Calu3 (cell line): ENCODE data around the gene PDE1C. TPM values are rescaled to one million over a fixed set of nuclear protein-coding genes. Genes with fewer than 3 reads are reported as not detected.

Source experiments
- BruUV-seq: library from RNA; stranded (reverse); fragments of 400-500 nt; replicated peaks from 2 replicates; lab custom pipeline; 2021; lab: Mats Ljungman, UMichigan
- CTCF ChIA-PET: fragments of 300-600 bp; sonication (Branson Sonifier 250); formaldehyde crosslinking; loops from one replicate; lab custom pipeline; 2022; ENCODE audit warnings: antibody characterized with exemption; lab: Charles Lee
- DNase-seq: peaks from one replicate; pipeline ENCODE4 v3.0.0; 2022
- H3K27ac Mint-ChIP-seq: one replicate; pipeline ENCODE4 v1.8.0; 2022; ENCODE audit warnings: mixed read lengths; ENCODE audit not compliant: unreplicated experiment
- H3K27me3 Mint-ChIP-seq: one replicate; pipeline ENCODE4 v1.8.0; 2022; ENCODE audit warnings: mixed read lengths; ENCODE audit not compliant: unreplicated experiment
- H3K36me3 Mint-ChIP-seq: one replicate; pipeline ENCODE4 v1.8.0; 2022; ENCODE audit warnings: mild to moderate bottlenecking, moderate library complexity, mixed read lengths; ENCODE audit not compliant: insufficient read depth, unreplicated experiment
- H3K4me1 Mint-ChIP-seq: one replicate; pipeline ENCODE4 v1.8.0; 2022; ENCODE audit warnings: mild to moderate bottlenecking, low read depth, mixed read lengths; ENCODE audit not compliant: unreplicated experiment
- H3K4me3 Mint-ChIP-seq: one replicate; pipeline ENCODE4 v1.8.0; 2022; ENCODE audit warnings: mild to moderate bottlenecking, low read depth, moderate library complexity, mixed read lengths; ENCODE audit not compliant: unreplicated experiment
- H3K9me3 Mint-ChIP-seq: one replicate; pipeline ENCODE4 v1.8.0; 2022; ENCODE audit warnings: low read depth, mixed read lengths; ENCODE audit not compliant: unreplicated experiment
- CTCF ChIP-seq: fragments of 200-600 bp; IDR thresholded peaks from one replicate; pipeline ENCODE4 v1.8.0; 2022; ENCODE audit warnings: antibody characterized with exemption; ENCODE audit not compliant: unreplicated experiment
- intact Hi-C: fragments of 100-400 bp; cut with micrococcal nuclease; formaldehyde crosslinking; loops from one replicate; pipeline ENCODE4 v1.10.0; 2022; ENCODE audit not compliant: unreplicated experiment
- total RNA-seq: library from RNA; stranded (reverse); gene quantifications from 2 replicates; pipeline ENCODE4 v1.2.3, GENCODE V29; 2022

The PDE1C gene
- total RNA-seq, 1 experiment from 2014 or later = 34.0 TPM

GRCh38 chr7:31940167-31940566 lies 130.0 kb downstream of the PDE1C start:
- H3K27me3 Mint-ChIP-seq = no peaks in the 10 kb centered on the region
- no TSS peak for BruUV-seq
- H3K27ac Mint-ChIP-seq = peak overlapping the region; percentile 80

GRCh38 chr7:31939076-31939475 lies 131.1 kb downstream of the PDE1C start:
- Mint-ChIP-seq H3K27ac (peak overlapping the region; percentile 80), H3K4me3 (no peak overlapping the region), H3K9me3 (peaks cover 3% of the 10 kb centered on the region), H3K4me1 (peaks cover 84% of the 10 kb centered on the region), H3K36me3 (peaks cover 7% of the 10 kb centered on the region), H3K27me3 (no peaks in the 10 kb centered on the region)
- no TSS peak for BruUV-seq
- DNase-seq = no peak
- peak; percentile 13 for TF ChIP-seq CTCF
- intact Hi-C loops = loop anchor here (2.0 to 5.0 kb wide), 2 partner anchors 156 to 223 kb away; no protein-coding TSS in a partner anchor
- CTCF ChIA-PET = interaction anchor here (0.6 to 2.9 kb wide), 24 partner anchors 9 to 265 kb away, joined by 3 to 69 read pairs (median 4); partner anchors contain the start of gene PDE1C

More at GRCh38 chr7:31940167-31940566, 130.0 kb downstream of the PDE1C start:
- no peak for DNase-seq
- TF ChIP-seq CTCF = no peak
- H3K4me1 Mint-ChIP-seq = peaks cover 76% of the 10 kb centered on the region
- peaks cover 7% of the 10 kb centered on the region for H3K36me3 Mint-ChIP-seq
- CTCF ChIA-PET = no interaction called here
- intact Hi-C loops = no loop called here
- no peak overlapping the region for H3K4me3 Mint-ChIP-seq
- peaks cover 4% of the 10 kb centered on the region for H3K9me3 Mint-ChIP-seq

- CTCF ChIA-PET = interaction anchor here (0.6 to 2.9 kb wide), 25 partner anchors 10 to 265 kb away, joined by 3 to 69 read pairs (median 4); partner anchors contain the start of gene PDE1C
- intact Hi-C loops = loop anchor here (1.0 to 5.0 kb wide), 5 partner anchors 9 to 224 kb away; no protein-coding TSS in a partner anchor
- no TSS peak for BruUV-seq
- TF ChIP-seq CTCF = peak; percentile 78
- DNase-seq = peak; percentile 80
- Mint-ChIP-seq H3K27me3 (no peaks in the 10 kb centered on the region), H3K9me3 (no peaks in the 10 kb centered on the region), H3K4me3 (no peak overlapping the region), H3K36me3 (peaks cover 7% of the 10 kb centered on the region), H3K4me1 (peaks cover 84% of the 10 kb centered on the region), H3K27ac (peak overlapping the region; percentile 80)
Observed at GRCh38 chr7:31938650-31939049, 131.6 kb downstream of the PDE1C start.

- no TSS peak for BruUV-seq
Observed at GRCh38 chr7:31937982-31938381, 132.2 kb downstream of the PDE1C start.

More at GRCh38 chr7:31937982-31938381, 132.2 kb downstream of the PDE1C start:
- intact Hi-C loops = loop anchor here (1.0 to 5.0 kb wide), 5 partner anchors 9 to 224 kb away; no protein-coding TSS in a partner anchor
- Mint-ChIP-seq H3K36me3 (peaks cover 7% of the 10 kb centered on the region), H3K4me1 (peaks cover 85% of the 10 kb centered on the region), H3K4me3 (no peak overlapping the region), H3K27ac (peak overlapping the region; percentile 80), H3K27me3 (no peaks in the 10 kb centered on the region), H3K9me3 (no peaks in the 10 kb centered on the region)
- no peak for TF ChIP-seq CTCF
- DNase-seq = no peak
- CTCF ChIA-PET = interaction anchor here (0.7 to 2.9 kb wide), 10 partner anchors 10 to 226 kb away, joined by 3 to 69 read pairs (median 7); no protein-coding TSS in a partner anchor
